KOPT-K1 (cell line): ENCODE measurements around the gene SERGEF.

ENCODE experiments used
- H3K27ac ChIP-seq: fragments of 200-600 bp; sonication (generic); 2 replicates; pipeline ENCODE4 v1.5.1; 2016; ENCODE audit warnings: antibody characterized with exemption, mild to moderate bottlenecking, low read depth, low read length; ENCODE audit not compliant: poor library complexity, severe bottlenecking
- H3K36me3 ChIP-seq: fragments of 200-600 bp; sonication (generic); 2 replicates; pipeline ENCODE4 v1.5.1; 2017; ENCODE audit warnings: antibody characterized with exemption, mild to moderate bottlenecking, low read length, moderate library complexity; ENCODE audit not compliant: insufficient read depth
- H3K9me3 ChIP-seq: fragments of 200-600 bp; sonication (generic); 2 replicates; pipeline ENCODE4 v1.5.1; 2017; ENCODE audit warnings: antibody characterized with exemption, low read length, mild to moderate bottlenecking; ENCODE audit not compliant: insufficient read depth, poor library complexity, severe bottlenecking

Gene SERGEF

GRCh38 chr11:17816232-17816931 lies 196.5 kb downstream of the SERGEF start:
- Histone ChIP-seq H3K27ac (no peak overlapping the region), H3K9me3 (no peaks in the 10 kb centered on the region), H3K36me3 (no peaks in the 10 kb centered on the region)

- Histone ChIP-seq H3K36me3 (no peaks in the 10 kb centered on the region), H3K27ac (no peak overlapping the region), H3K9me3 (no peaks in the 10 kb centered on the region)
Observed at GRCh38 chr11:17814546-17814945, 198.3 kb downstream of the SERGEF start.

- H3K9me3 ChIP-seq = no peaks in the 10 kb centered on the region
- no peaks in the 10 kb centered on the region for H3K36me3 ChIP-seq
- no peak overlapping the region for H3K27ac ChIP-seq
Observed at GRCh38 chr11:17813391-17814059, 199.3 kb downstream of the SERGEF start.

GRCh38 chr11:17812865-17813187 lies 200.0 kb downstream of the SERGEF start:
- Histone ChIP-seq H3K9me3 (no peaks in the 10 kb centered on the region), H3K36me3 (no peaks in the 10 kb centered on the region), H3K27ac (no peak overlapping the region)

- Histone ChIP-seq H3K9me3 (no peaks in the 10 kb centered on the region), H3K27ac (no peak overlapping the region), H3K36me3 (no peaks in the 10 kb centered on the region)
Observed at GRCh38 chr11:17812091-17812864, 200.6 kb downstream of the SERGEF start.

- H3K27ac ChIP-seq = no peak overlapping the region
- H3K9me3 ChIP-seq = no peaks in the 10 kb centered on the region
- no peaks in the 10 kb centered on the region for H3K36me3 ChIP-seq
Observed at GRCh38 chr11:17811352-17811751, 201.5 kb downstream of the SERGEF start.

GRCh38 chr11:17810746-17811145 lies 202.1 kb downstream of the SERGEF start:
- Histone ChIP-seq H3K9me3 (no peaks in the 10 kb centered on the region), H3K27ac (no peak overlapping the region), H3K36me3 (no peaks in the 10 kb centered on the region)

- Histone ChIP-seq H3K9me3 (no peaks in the 10 kb centered on the region), H3K27ac (no peak overlapping the region), H3K36me3 (no peaks in the 10 kb centered on the region)
Observed at GRCh38 chr11:17810041-17810440, 202.8 kb downstream of the SERGEF start.

GRCh38 chr11:17807034-17807433 lies 205.8 kb downstream of the SERGEF start:
- H3K27ac ChIP-seq = no peak overlapping the region
- H3K36me3 ChIP-seq = no peaks in the 10 kb centered on the region
- H3K9me3 ChIP-seq = no peaks in the 10 kb centered on the region

GRCh38 chr11:17805873-17806272 lies 207.0 kb downstream of the SERGEF start:
- Histone ChIP-seq H3K9me3 (no peaks in the 10 kb centered on the region), H3K27ac (no peak overlapping the region), H3K36me3 (no peaks in the 10 kb centered on the region)

- H3K9me3 ChIP-seq = no peaks in the 10 kb centered on the region
- H3K27ac ChIP-seq = no peak overlapping the region
- H3K36me3 ChIP-seq = no peaks in the 10 kb centered on the region
Observed at GRCh38 chr11:17805043-17805442, 207.8 kb downstream of the SERGEF start.

GRCh38 chr11:17803754-17804334 lies 209.0 kb downstream of the SERGEF start:
- Histone ChIP-seq H3K36me3 (no peaks in the 10 kb centered on the region), H3K27ac (no peak overlapping the region), H3K9me3 (no peaks in the 10 kb centered on the region)

GRCh38 chr11:17802491-17802890 lies 210.4 kb downstream of the SERGEF start:
- Histone ChIP-seq H3K9me3 (no peaks in the 10 kb centered on the region), H3K27ac (no peak overlapping the region), H3K36me3 (no peaks in the 10 kb centered on the region)

- Histone ChIP-seq H3K27ac (no peak overlapping the region), H3K9me3 (no peaks in the 10 kb centered on the region), H3K36me3 (no peaks in the 10 kb centered on the region)
Observed at GRCh38 chr11:17801166-17801565, 211.7 kb downstream of the SERGEF start.

GRCh38 chr11:17799147-17799546 lies 213.7 kb downstream of the SERGEF start:
- Histone ChIP-seq H3K36me3 (no peaks in the 10 kb centered on the region), H3K9me3 (no peaks in the 10 kb centered on the region), H3K27ac (no peak overlapping the region)
